Activated CD4-positive, alpha-beta T cell treated with anti-CD3 and anti-CD28 coated beads for 1 hour (primary cell): ENCODE results near the gene ATOH8.
"Not testable (repeated sequence)": the region's sequence is repeated elsewhere in the genome, so short reads cannot be mapped to it uniquely, and the experiment has no call there.

ENCODE experiments used
- DNase-seq: peaks from one replicate; pipeline ENCODE4 v3.0.0-alpha.2; 2020

Gene ATOH8

DNA sequence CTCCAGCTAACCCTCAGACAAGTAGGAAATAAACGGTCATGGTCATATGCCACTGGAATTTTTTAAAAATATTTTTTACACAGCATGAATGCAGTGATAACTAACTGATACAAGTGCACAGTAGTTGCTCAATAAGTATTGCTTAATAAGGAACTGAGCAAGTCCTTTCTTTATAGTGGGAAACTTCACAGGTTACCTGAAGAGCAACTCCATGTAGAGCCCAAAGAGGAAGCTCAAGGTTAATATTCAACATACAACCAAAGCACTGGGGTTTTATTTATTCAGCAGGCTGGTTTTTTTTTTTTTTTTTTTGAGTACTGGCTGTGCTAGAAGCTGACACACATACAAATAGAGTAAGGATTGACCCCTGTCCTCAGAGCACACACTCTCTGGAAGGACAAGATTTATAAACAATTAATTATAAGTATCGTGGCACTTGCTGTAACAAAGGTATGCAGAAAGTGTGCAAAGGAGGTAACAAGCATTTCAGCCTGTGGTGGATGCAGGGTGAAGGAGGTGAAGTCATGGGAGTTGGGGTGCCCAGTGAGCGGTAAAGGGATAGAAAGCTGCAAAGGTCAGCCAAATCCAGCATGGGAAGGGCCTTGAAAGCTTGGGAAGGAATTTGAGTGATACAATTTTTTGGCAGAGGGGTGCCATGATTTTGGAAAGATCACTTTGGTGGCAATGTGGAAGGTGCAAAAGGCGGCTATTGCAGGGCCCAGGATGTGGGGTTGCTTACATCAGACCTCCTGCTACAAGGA, 52.7 kb downstream of the ATOH8 start:
- DNase-seq: no peak

DNA sequence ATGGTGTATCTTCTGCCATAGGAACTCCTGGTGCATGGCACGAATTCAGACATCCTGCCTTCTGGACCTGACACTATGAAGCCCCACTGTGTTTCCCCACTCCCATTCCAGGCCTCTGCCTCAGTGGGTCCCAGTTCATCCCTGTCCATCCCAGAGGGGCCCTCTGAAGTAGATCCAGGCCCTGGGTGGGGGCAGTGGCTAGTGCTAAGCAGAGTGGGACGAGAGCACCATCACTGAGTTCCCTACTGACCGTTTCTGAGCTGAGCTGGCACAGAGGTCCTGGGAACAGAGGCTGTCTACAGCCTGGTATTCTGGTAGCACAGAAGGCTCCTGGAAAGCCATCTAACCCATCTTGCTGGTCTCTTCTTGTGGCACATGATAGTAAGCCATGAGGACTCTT, 54.0 kb downstream of the ATOH8 start:
- no peak for DNase-seq

DNA sequence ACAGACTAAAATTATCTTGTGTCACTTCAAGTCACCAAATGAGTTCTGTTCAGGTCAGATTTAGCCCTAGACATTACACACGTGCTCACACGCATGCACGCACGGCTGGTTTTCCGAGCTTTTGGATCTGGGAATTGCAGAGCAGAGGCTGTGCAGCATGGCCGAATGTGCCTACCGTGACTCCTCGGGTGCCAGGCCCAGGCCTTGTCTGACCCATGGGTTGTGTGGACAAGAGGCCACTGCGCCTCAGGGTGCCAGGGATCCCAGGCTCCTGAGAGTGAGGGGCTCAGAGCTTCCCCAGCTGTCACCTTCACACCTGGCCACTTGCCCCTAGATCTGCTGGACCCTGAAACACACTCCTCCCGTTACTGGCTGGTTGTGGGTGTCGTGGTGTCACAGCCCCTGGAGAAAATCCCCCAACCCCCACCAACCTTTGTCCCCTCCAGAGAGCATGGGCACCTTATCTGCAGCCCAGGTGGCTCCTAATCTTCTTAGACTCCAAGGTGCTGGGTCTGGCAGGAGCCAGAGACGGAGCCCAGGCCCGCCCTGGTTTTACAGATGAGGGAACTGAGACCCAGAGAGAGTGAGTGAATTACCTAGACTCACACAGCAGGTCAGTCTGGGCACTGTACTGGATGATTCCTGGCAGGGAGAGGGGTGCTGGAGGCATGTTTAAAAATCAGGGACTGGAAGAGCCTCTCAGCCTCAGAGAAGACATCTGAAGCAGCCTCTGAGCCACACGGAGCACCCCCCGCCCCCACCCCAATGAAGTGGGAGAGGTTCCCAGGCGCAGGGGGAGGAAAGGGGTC, 56.8 kb downstream of the ATOH8 start:
- no peak for DNase-seq

DNA sequence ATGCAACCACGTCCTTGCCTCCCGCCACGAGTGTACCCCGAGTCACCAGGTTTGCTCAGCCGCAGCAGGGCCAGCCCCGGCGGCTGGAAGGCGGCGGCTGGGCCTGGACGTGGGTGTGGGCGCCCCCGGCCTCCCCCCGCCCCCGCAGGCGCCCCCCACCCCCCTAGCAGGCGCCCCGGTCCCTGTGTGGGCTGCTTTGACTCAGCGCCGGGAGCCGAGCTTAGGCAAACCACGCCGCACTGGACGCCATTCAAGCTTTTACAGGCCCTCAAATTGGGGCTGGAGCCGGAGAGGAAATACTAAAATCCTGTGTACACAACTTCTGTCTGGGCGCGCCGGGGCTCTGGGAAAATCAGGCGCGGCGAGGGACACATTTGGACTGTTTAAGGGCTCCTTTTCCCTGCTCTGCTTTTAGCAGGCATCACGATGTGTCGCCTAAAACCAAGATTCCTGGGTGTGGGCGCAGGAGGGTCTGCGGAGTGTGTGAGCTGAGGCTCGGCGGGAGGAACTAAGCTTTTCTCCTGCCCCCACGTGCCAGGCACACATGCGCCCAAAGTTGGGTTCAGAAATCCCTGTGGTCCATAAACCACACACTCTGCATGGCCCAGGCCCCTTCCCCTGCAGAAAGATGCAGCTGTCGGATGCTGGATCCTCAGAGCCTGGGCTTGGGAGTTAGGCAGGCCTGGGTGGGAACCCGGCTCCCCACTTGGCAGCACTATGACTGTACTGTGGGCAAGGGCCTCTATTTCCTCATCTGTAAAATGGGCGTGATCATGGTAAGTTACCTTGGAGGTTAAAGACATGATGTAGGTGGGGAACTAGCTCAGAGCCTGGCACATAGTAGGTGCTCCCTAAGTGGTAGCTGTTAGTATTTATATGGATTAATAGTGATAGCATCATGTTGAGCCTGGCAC, 57.6 kb downstream of the ATOH8 start:
- DNase-seq: no peak

DNA sequence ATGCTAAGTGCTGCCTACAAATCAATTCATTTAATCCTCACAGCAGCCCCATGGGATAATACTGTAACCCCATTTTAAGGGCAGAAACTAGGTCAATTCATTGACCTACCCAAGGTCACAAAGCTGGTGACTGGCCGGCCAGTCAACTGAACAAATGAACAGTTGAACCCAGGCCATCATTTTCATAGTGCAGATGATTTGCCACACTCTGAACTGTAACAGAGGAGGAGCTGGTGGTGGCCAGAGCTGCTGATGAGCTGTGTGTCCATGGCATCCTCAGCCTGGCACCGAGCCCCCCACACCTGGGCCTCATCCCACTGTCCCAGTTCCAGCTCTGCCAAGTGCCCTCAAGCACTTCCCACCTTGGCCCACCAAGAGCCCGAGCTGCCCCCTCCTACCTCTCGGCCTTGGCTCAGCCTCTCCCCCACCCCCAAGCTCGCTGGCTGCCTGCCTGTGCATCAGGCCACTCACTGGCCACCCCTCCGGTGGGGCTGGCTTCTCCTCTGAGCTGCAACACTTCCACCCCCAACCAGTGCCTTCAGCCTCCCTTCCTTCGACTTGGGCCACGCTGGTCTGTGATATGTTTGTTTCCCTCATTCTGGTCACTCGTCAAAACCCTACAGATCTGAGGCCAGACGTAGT, 58.4 kb downstream of the ATOH8 start:
- DNase-seq: no peak

DNA sequence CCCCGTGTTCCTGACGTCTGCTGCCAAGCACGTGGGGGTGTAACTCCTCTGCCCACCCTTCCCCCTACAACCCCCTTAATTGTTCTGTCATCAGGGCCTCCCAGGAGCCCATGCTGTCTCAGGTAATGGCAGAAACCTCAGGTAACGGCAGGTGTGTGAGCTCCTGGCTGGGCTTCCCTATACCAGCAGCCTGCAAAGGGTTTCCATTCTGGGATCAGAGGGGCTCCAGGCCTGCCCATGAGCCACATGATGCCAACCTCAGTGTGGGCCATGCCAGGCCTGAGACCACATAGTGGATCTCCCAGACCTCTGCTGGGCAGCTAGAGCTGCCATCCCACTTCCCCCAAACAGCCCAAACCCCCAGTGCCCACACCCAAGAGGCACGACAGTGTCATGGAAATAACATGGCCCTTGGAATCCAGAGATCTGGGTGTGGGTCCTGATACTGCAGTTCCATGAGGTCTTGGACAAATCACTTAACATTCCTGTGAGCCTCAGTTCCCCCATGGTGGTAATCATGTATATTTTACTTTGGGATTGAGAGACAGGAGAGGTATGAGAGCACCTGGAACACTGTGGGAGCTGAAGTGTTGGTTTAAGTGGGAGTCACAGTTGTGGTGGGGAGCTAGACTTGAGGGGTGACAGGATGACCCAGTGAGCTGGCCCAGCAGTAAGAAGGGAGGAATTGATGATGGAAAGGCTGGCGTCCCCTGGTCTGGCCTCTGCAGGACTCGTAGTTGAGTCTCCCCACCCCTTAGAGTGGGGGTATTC, 59.6 kb downstream of the ATOH8 start:
- no peak for DNase-seq

DNA sequence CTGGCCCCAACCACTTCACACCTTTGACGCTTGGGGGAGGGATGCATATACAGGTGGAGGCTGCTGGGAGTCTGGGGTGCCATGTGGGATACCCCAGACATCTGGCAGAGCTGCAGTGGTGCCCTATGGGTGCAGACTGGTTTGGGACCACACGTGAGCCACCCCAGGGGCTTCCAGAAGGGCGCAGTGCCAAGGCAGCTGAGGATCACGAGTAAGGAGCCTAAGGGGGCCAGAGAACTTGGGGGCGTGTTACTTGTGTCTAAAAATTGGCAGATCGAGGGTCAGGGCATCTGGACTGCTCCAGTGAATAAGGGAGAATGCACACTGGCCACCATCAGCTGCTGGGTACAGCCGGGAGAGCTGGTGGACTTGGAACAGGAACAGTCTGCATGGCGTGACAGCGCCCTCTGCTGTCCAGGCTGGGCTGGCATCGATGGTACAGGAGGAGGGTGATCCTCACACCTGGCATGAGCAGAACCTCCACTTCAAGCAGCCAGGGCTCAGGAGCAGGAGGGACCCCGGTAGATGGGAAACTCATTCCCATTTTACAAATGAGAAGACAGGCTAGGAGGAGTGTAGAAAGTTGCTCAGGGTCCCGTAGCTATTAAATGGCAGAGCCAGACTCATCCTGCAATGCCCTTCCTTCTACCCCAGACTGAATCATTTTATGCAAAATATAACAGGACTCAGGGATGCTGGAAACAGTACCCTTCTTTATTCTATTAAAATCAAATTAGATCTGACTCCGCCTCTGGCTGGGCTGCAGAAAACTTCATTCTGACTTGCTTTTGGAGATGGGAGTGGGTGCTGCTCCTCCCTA, 60.4 kb downstream of the ATOH8 start:
- peak; percentile 67 for DNase-seq

DNA sequence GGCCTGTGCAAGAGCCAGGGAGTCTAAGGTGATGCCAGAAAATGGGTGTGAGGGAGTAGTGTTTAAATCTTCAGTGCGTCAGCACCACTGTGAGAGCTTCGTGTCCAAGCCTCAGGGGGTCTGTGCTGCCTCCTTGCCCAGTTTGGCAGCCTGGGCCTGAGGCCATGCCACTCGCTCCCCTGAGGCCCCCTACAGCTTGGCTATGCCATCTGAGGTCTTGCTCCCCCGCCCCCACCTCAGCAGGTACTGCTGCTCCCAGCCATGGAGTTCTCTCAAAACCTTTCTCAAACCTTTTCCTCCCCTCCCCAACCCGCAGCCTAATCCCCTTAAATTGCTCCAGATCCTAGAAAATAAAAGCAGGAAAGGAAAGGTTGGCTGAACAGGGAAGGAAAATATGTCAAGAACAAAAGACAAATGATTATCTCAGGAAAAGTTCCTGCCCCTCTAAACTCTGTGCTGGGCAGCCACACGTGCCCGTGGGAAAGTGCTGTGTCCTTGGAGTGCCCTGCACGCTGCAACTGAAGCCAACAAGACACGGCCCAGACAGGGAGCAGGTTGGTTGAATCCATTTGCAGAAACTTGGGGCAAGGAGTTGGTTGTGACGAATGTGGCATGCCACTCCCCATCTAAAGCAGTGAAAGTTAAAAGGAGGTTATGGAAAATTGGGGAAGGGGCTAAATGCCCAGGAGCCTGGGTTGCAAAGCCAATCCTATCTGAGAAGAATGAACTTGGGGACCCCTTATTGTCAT, 61.2 kb downstream of the ATOH8 start:
- no peak for DNase-seq

DNA sequence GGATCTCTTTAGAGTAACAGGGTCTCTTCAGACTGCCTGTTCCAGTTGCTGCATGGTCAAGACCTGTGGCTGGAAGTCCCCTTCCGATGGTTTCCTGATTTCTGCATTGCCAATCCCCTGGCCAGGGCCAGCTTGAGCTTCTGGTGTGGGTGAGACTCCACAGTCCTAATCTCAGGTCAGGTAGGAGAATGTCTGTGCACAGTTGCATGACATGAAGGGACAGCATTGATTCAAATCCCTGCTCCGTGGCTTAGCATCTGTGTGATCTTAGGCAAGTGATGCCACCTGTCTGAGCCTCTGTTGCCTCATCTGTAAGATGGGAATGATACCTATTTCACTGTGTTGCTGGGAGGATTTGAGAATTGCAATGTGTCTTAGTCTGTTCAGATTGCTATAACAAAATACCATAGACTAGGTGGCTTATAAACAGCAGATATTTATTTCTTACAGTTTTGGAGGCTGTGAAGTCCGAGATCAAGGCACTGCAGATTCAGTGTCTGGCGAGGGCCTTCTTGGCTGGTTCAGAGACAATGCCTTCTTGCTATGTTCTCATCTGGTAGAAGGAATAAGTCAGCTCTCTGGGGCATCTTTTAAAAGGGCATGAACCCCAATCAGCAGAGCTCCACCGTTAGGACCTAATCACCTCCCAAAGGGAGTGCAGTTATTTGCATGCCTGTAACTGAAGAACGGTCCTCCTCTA, 66.2 kb downstream of the ATOH8 start:
- no peak for DNase-seq

DNA sequence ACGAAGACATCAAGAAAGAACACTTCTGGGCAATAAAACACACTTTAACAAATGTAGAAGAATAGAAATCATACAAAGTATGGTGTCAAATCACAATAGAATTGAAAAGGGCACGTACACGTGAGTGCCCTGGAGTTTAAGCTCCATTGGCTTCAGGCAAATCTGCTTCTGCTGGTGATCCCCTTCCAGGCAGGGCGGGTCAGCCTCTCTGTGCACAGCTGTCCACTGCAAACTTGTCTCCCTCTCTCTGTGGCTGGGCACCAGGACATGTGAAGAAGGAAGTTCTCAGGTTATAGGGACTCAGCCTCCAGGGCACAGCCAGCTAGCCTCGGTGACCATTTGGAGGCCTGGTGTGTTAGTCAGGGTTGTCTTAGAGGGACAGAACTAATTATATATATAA, 69.0 kb downstream of the ATOH8 start:
- no peak for DNase-seq

DNA sequence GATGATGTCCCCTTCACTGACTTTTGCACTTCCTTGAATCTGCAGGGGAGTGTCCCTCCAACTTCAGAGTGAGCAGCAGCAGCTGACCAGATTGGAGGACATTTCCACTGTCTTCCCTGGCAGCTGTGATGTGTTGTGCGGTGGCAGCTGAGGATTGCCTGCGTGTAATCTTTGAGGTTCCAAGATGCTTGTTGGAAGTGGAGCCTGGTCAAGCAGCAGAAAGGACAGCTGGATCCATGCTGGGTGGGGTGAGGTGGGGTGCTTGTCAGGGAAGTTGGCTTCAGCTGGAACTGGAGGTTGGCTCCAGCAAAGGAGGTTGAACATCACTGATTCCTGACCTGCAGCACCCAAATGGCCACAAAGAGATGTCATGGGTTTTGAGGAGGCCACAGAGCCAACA, 70.2 kb downstream of the ATOH8 start:
- no peak for DNase-seq

DNA sequence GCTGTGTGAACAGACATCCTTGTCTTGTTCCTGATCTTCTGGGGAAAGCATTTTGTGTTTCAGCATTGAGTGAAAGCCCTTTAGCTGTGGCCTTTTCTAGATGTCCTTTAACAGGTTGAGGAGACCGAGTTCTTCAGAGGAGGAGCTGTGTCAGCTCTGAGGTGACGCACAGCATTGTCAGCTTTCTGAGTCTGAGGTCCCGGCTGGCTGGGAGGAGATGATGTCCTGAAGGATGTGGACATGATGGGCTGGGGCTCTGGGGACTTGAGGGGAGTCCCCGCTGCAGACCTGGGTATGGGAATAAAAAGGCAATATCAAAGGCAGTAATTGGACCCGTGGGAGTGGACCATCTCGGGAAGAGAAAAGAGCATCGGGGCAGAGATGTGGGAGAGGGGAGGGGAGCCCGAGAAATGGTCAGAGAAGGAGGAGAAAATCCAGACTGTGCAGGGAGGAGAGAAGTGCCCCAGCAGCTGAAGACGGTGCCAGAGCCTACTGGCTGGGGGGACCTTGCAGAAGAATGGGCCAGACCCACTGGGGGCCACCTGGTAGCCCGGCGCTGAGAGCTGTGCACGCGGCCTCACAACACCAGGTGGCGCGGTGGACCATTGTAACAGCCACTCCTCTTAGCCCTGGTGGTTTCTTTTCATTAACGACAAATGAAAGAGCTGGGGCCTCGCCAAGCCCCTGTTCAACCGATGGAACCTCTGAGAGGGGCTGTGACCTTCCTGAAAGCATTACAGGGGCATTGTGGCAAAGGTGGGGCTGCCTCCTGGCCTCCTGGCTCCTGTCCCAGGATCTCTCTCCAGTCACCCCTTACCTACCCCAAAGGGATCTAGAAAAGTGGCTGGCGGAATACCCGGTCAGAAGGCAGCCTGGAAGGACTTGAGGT, 73.4 kb downstream of the ATOH8 start:
- peak; percentile 69 for DNase-seq

DNA sequence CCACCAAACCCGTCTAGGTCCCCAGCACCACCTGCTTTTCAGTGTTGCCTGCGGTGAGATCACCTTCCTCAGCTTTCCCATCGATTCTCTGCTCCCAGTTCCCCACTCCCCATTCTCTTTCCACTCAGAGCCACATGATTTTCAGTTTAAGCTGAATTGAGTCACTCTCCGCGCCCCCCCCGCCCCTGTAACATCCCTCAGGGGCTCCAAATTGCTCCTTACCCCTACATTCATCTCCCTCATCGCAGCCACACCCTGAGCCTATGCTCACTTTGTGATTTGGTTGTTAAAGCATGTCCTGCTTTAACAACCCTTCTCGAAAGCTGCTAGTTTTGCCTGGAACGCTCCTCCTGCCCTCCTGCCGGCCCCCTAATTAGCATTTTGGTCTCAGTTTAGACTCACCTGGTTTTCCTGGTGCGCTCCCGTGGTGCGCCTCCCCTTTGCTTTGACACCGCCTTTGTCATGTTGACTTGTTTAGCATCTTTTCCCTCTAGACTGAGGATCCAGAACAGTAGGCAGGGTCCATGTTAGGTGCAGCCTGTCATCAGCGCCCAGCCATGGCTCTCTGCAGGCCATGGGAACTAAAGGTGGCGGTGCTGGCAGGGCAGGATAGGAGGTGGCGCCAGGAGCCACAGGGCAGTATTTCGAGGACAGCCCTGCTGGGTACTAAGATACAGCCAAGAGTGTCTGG, 74.2 kb downstream of the ATOH8 start:
- no peak for DNase-seq

DNA sequence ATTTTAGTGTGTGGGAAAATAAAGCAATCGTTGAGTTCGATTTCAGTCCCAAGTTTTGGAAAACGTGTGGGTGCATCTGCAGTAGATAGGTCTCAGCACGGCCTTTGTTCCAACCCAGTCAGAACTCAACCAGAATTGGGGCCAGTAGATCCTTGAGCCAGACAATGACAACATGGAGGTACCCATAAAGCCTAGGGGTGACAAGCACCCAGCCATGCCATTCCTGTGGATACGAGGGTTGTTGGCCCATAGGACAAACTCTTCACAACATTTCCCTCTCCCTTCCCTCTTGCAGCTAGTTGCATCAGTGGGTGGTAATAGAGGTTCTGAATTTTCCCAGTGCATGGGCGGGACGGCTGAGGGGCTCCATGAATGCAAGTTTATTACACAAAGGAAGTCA, 74.9 kb downstream of the ATOH8 start:
- no peak for DNase-seq

DNA sequence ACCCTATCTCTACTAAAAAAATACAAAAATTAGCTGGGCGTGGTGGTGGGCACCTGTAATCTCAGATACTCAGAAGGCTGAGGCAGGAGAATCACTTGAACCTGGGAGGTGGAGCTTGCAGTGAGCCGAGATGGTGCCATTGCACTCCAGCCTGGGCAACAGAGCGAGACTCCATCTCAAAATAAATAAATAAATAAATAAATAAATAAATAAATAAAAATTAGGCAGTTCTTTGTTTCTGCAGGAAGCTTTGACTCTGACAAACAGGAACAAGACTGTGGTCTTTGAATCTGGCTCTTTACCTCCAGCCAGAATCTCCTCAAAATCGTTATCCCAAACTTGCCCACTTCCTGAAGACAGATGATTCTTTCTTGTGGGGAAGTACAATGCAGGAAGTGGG, 75.6 kb downstream of the ATOH8 start:
- not testable (repeated sequence) for DNase-seq

DNA sequence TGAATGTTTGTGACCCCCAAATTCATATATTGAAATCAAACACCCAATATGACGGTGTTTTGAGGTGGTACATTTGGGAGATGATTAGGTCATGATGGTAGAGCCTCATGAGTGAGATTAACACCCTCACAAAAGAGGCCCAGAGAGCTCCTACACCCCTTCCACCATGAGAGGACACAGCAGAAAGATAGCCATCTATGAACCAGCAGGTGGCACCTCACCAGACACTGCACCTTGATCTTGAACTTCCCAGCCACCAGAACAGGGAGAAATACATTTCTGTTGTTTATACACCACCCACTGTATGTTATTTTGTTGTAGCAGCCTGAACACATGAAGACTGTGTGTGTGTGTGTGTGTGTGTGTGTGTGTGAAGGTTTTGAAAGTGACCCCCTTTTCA, 76.9 kb downstream of the ATOH8 start:
- DNase-seq: no peak

DNA sequence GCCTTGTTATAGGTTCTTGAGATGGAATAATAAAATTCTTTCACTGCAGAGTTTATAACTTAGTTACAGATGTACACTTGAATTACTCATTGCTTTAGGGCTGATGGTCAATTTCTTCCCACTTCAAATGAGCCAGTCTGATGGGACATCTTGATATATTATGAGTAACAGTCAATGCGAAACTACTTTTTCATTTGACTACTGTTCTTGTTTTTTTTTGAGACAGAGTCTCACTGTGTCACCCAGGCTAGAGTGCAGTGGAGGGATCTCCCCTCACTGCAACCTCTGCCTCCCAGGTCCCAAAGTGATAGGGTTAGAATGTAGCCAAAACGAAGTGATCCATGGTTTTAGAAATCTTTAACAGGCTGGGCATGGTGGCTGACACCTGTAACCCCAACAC, 77.9 kb downstream of the ATOH8 start:
- DNase-seq: no peak

DNA sequence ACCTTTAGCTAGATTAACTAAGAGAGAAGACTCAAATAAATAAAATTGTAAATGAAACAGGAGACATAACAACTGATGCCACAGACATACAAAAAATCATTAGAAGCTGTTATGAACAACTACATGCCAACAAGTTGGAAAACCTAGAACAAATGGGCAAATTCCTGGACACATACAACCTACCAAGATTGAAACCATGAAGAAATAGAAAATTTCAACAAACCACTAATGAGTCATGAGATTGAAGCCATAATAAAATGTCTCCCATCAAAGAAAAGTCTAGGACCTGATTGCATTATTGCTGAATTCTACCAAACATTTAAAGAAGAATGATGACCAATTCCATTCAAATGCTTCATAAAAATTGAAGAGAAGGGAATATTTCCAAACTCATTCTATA, 80.7 kb downstream of the ATOH8 start:
- DNase-seq: no peak
